GM18499 (cell line): ENCODE data around the gene MELTF.

Experiments
- ATAC-seq: cut with Tn5 transposase; IDR thresholded peaks from one replicate; pipeline ENCODE4 v1.9.1; 2021; ENCODE audit warnings: moderate number of reproducible peaks; ENCODE audit not compliant: insufficient read depth, unreplicated experiment

Gene MELTF

GRCh38 chr3:196996454-196997265 lies 33.0 kb downstream of the MELTF start:
- no peak for ATAC-seq

- ATAC-seq = no peak
Measured at GRCh38 chr3:196995646-196996355, 33.8 kb downstream of the MELTF start.

GRCh38 chr3:196995027-196995426 lies 34.6 kb downstream of the MELTF start:
- no peak for ATAC-seq

GRCh38 chr3:196994056-196994455 lies 35.6 kb downstream of the MELTF start:
- ATAC-seq = no peak

- ATAC-seq = no peak
Measured at GRCh38 chr3:196992461-196993065, 37.1 kb downstream of the MELTF start.

- no peak for ATAC-seq
Measured at GRCh38 chr3:196991581-196992460, 37.8 kb downstream of the MELTF start.

- no peak for ATAC-seq
Measured at GRCh38 chr3:196990601-196991007, 39.0 kb downstream of the MELTF start.

DNA sequence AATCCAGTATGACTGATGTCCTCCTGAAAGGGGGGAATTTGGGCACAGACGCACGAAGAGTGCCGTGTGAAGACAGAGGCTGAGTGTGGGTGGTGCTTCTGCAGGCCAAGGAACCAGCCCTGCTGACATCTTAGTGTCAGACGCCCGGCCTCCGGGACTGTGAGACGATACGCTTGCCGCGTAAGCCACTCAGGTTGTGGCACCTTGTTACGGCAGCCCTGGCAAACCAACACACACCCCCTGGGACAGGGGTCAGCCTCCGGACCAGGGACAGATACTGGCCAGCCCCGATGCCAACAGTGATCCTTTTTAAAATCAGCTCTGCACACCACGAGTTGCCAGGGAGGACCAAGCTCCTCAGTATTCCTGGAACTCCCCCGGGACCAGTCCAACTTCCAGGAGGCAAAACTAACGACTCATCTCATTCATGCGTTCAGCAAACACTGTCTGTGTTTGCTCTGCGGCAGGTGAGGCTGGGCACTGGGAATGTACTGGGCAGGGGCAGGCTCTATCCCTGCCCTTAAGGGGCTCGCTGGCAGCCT lies 39.8 kb downstream of the MELTF start:
- no peak for ATAC-seq

DNA sequence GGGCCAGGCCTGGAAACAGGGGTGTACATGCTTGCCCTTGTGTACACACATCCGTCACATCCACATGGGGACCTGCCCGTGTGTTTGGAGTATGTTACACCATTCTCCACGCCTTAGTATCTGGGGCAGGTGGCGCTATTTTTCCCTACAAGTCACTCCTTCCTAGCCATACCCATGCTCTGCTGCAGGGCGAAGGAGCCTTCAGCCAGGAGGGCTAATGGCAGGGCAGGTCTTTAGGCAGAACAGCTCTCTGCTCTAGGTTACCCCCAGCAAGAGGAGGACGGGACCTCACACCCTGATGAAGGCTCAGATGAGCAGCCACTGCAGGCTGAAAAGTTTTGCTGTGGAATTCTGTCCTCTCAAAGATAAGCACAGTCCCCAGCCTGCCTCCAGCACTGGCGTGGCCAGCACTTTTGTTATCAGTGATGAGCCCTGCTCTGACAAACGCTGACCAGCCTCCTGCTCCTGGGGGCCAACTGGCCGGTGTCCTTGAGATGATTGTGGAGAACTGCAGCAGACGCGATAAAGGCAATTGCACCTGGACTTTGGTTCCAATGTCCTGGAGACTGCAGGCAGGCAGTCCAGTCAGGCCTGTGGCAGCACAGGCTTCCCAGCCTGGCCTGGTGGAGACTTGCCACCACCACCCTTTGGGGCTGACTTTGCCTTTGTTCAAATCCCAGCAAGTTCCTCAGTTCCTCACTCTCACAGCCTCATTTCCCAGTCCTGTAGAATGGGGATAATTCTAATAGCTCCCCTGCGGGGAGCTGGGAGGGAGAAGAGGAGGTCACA lies 41.2 kb downstream of the MELTF start:
- ATAC-seq = no peak

GRCh38 chr3:196987022-196987421 lies 42.6 kb downstream of the MELTF start:
- ATAC-seq = no peak

DNA sequence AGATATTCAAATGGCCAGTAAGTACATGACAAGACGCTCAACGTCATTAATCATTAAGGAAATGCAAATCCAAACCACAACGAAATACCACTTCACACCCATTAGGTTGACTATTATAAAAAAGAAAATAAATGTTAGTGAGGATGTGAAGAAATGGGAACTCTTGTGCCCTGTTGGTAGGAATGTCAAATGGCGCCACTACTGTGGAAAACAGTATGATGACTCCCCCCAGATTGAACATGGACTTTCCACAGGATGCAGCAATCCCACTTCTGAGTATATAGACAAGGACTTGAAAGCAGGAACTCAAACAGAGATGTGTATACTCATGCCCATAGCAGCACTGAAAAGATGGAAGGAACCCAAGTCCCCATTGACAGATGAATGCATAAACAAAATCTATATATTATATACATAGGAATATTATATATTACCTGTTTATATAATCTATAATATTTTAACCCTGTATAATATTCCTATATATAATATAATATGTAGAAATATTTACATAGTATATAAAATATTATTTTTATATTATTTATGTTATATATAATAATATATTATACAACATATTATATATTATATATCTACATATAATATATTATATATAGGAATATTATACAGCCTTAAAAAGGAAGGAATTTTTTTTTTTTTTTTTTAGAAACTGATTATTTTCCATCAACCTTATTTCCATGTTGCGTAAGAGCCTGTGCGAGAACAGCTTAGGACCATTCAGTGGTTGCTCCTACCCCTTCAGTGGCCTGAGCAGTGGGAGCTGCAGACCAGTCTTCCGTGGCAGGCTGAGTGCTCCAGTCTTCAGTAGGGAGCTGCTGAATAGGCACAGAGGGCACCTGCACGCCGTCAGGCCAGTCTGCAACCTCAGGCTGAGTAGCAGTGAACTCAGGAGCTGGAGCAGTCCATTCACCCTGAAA lies 43.4 kb downstream of the MELTF start:
- ATAC-seq = no peak

DNA sequence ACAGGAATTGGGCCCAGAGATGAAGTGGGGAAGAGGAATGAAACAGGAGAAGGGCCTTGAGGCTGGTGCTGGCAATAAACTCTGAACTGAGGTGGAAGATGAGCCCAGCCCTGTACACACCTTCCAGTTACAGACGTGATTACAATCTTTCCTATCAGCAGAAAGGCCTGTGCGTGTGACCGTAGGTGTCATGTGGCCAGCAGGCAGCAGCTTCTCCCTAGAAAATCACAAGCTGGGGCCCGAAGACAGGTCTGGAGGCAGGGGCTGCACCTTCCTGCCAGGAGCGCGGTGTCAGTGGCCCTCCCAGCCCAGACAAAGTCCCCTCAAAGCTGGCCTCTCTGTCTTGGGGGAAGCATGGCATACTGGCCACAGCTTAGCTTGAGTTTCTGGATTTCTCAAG lies 44.3 kb downstream of the MELTF start:
- no peak for ATAC-seq

DNA sequence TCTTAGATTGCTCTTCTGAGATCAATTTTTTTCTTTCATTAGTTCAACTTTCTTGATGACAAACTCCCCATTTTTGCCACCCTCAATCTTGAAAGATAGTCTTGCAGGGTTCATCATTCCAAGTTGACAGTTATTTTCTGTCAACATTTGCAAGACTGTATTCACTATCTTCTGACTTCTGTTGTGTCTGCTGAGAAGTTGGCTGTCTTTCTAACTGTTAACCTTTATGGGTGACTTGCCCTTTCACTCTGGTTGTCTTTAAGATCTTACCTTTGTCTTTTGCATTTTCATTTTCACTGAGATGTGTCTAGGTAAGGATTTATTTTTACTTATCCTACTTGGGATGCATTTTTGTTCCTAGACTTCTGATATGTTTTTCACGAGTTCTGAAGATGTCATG lies 46.4 kb downstream of the MELTF start:
- ATAC-seq = no peak

DNA sequence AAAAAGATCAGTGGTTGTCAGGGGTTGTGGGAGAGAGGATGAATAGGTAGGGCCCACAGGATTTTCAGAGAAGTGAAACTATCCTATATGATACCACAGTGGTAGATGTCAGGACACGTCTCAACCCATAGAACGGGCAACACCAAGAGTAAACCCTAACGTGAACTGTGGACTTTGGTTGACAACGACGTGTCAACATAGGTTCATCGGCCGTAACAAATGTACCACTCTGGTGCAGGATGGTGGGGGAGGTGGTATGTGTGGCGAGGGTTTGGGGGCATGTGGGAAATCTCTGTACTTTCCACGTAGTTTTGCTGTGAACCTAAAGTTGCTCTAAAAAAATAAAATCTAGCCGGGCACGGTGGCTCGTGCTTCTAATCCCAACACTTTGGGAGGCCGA lies 48.0 kb downstream of the MELTF start:
- ATAC-seq = no peak

DNA sequence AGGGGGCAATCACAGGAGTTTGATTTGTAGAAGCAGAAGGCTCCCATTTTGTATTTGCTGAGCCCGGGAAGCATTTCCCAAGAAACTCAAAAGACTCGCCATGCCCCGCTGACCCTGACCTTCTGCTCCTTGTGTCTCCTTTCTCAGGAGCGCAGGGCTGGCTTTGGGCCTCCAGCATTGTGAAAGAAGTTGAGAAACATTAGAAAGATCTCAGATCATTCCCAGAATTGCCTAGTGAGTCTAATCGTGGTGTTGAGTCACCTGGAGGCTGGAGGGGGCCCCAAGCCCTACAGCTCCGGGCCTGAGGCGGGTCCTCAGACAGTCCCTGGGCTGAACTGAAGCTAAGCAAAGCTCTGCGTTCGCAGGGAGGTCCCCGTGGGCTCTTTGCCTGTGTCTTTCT lies 50.1 kb downstream of the MELTF start:
- no peak for ATAC-seq

DNA sequence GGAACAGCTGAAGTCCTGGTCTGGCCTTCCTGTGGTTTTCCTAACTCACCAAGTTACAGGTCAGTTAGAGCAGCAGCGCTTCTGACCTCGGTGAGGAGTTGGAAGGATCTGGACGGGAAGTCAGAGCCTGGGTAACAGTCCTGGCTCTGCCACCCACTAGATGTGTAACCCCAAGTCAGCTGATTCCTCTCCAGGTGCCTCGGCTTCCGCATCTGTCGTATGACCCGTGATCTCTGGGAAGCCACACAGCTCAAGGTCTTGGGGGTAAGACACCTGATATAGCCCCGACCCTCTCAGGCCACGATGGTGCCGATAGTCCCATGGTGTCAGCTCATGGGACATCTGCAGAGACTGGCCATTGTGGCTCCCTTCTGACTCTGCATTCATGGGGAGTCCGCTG lies 52.7 kb downstream of the MELTF start:
- ATAC-seq = no peak

GRCh38 chr3:196975349-196975748 lies 54.3 kb downstream of the MELTF start:
- ATAC-seq = no peak

DNA sequence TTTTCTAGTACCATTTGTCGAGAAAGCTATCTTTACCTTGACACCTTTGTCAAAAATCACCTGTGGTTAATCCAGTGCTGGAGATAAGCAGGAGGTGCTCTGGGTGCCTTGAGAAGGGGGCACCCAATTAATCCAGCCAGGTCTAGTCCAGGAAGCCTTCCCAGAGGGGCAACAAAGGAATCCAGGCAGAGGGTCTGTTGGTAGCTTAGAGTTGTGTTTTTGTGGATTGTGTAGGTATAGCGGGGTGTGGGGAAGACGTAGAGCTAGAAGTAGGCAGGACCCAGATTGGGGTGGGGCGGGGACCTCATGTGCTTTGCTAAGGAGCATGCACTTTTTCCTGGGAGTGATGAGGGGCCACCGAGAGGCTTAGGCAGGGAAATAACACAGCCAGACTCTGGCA lies 55.0 kb downstream of the MELTF start:
- ATAC-seq = no peak
